Activated CD4-positive, alpha-beta T cell treated with anti-CD3 and anti-CD28 coated beads, Interleukin-2, amount 50 U/mL, for 16 hours (primary cell): ENCODE data around the gene HTR1D.
A peak's percentile ranks its signal among the peaks of the same experiment; 100 is the strongest.

Experiments
- DNase-seq: peaks from one replicate; pipeline ENCODE4 v3.0.0-alpha.2; 2020

HTR1D gene

DNA sequence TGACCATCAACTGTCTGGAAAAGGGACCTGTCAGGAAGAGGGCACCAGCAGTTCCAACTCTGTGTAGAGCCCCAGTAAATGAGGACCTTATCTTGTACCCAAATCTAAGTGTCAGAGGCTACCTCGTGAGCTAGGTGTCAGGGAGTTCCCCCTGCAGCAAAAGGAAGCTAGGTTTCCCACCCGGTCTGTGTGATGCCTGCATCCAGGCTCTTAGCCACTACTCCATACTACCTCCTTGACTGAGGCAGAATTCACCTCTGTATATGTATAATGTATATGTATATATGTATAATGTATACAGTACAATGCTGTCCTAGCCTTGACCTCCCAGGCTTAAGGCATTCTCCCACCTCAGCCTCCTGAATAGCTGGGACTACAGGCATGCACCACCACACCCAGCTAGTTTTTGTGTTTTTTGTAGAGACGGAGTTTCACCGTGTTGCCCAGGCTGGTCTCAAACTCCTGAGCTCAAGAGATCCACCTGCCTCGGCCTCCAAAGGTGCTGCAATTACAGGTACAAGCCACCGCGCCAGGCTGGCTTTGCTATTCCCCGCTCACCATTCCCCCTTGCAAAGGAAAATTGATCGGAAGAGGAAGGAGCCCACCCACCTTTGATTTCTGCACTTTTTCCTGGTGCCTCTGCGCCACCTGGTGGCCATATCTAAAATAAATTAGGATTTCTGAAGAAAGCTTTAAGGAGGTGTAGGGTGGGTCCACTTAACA is 32.9 kb downstream of the HTR1D start:
- DNase-seq, result peak; percentile 42

GRCh38 chr1:23179862-23180261 is 37.4 kb downstream of the HTR1D start:
- no peak for DNase-seq

- DNase-seq, result no peak
Measured at GRCh38 chr1:23178950-23179349, 38.4 kb downstream of the HTR1D start.

DNA sequence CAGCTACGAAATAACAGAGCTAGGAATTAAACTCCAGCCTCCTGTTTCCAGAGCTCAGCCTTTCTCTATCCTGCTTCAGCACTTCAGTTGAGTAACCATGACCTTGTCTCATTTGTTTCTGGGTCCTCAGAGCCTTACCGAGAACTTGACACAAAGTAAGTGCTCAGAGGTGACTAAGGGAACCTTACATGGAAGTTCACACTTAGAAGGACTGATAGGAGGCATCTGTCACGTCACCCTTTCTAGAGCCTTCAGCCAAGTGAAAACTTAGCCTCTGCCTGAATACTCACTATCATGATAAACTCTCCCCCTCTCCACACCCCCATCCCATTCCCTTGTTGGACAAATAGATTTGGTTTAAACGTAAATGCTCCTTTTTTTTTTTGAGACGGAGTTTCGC is 38.9 kb downstream of the HTR1D start:
- no peak for DNase-seq

DNA sequence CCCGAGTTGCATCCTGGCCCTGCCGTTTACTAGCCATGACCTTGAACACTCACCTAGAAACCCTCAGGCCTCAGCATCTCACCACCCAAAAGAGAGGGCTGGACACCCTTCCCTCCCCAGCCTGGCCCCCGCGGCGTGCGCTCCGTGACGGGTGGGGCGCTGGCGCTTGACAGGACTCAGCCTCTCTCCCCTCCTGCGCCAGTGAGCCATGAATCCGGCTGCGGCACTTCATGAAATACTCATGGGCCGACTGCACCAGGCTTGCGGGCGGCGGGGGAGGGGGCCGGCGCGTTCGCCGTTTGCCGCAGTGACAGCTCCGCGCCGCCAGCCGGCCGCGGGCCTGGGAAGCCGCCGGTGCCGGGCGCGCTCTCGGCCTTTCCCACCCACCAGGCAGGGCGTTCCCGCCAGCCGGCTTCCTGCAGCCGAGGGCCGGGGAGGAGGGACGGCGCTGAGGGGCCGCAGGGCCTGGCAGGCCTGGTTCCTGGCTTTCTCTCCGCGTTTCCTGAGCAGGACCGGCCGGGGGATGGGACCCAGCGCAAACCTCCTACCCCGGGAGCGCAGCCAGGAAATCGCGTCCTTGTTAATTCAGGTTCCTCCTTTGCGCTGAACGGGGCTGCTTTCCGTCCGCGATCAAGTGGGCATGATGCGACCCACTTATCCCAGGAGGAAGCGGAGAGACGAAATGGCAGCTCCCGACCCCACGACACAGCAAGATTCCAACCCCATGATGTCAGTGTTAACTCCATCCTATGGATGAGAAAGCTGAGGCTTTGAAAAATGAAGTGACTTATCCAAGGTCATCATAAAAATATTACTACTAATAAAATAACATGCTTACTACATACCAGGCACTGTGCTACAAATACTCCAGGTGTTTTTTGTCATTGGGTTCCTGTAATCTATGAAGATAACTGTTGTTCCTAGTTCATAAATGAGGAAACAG is 39.6 kb downstream of the HTR1D start:
- DNase-seq, result peak; percentile 25

- DNase-seq, result no peak
Measured at GRCh38 chr1:23177031-23177430, 40.3 kb downstream of the HTR1D start.

- no peak for DNase-seq
Measured at GRCh38 chr1:23174426-23175110, 42.7 kb downstream of the HTR1D start.

GRCh38 chr1:23171181-23171755 is 46.0 kb downstream of the HTR1D start:
- DNase-seq, result no peak

DNA sequence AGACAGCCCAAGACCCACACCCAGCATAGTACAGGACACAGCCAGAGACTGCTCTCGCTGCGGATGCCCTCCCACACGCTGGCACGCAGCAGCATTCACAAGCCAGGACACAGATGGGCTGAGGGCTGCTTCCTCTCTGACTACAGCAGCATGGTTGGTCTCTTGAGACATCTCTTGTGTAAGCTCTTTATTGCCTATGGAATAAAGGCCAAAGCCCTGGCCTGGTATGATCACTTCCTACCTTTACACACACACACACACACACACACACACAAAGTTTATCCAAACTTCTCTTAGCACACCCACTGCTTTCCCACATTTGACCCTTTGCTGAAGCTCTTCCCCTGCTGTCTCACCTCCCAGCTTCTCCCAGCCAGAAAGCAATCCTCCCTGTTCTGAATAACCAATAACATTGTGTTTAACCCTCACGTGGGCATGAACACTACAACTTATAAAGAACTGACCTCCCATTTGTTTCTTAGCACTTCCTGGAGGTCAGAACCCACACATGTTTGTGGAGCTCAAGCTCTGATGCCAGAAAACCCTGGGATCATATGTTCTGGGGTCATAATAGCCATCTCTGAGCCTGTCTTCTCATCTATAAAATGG is 47.5 kb downstream of the HTR1D start:
- DNase-seq, result no peak

GRCh38 chr1:23169195-23169575 is 48.1 kb downstream of the HTR1D start:
- no peak for DNase-seq

GRCh38 chr1:23168445-23169194 is 48.7 kb downstream of the HTR1D start, which contains the start of gene LUZP1:
Gene LUZP1 (minus strand): TSS chr1:23168856.
- DNase-seq, result peak; percentile 88

- no peak for DNase-seq
Measured at GRCh38 chr1:23168079-23168444, 49.2 kb downstream of the HTR1D start.

DNA sequence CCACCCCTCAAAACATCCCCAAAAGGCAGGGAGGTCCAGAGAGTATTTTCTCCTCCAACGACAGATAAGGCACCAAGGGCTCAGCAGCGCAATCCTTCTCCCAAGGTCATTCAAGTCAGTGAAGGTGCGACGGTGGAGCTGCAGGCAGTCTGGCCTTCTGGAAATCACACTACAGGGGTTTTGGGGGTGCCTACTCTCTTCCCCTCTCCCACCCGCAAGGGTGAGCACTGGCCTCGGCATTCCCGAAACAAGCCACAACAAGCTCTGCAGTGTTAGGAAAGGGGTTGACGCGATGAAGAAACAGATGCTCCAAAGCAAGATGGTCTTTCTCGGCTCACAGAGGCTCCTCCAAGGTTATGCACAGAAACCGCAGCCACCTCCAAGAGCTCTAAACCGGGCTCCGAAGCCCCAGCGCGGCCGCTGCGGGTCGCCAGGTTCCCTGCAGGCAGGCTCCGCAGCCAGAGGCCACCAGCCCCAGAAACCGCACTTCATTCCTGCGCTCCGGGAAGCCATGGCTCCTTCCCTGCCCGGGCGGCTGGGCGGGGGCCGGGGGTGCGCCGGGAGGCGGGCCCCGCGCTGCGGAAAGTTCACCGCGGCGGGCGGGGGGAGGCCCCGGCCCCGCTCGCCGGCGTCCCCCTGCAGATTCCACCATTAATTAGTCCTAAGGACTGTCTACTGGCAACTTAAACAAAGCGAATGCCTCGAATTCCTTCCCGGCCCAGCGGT is 49.8 kb downstream of the HTR1D start:
- no peak for DNase-seq

DNA sequence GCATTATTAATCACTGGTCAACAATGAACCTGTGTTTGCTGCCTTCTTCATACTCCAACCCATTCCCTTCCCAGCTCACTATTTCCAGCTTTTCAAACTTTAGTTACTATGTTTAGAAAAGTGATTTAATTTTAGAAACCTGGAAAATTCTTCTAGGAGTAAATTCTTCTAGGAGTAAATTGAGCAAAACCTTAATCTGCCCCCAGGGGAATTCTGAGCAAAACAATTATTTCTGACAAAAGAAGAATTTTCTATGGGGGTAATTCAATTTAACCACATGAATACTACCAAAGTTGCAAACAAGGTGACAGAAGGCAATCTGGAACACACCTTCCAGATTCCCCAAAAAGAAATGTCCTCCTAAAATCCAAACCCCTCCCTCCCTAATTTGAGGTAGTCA is 50.4 kb downstream of the HTR1D start:
- no peak for DNase-seq

DNA sequence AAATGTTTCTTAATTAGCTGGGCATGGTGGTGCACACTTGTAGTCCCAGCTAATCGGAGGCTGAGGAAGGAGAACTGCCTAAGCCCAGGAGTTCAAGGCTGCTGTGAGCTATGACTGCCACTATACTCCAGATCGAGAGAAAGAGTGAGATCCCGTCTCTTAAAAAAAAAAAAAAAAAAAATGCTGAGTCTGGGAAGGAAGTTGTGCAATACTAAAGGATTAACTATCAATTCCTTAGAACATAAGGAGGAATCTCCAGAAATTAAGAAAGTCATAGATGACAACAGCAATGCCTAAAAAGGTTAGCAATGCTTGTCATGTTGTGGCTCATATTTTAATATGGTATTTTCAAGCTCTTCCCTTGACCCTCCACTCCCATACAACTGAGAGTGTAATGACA is 53.9 kb downstream of the HTR1D start:
- DNase-seq, result no peak

DNA sequence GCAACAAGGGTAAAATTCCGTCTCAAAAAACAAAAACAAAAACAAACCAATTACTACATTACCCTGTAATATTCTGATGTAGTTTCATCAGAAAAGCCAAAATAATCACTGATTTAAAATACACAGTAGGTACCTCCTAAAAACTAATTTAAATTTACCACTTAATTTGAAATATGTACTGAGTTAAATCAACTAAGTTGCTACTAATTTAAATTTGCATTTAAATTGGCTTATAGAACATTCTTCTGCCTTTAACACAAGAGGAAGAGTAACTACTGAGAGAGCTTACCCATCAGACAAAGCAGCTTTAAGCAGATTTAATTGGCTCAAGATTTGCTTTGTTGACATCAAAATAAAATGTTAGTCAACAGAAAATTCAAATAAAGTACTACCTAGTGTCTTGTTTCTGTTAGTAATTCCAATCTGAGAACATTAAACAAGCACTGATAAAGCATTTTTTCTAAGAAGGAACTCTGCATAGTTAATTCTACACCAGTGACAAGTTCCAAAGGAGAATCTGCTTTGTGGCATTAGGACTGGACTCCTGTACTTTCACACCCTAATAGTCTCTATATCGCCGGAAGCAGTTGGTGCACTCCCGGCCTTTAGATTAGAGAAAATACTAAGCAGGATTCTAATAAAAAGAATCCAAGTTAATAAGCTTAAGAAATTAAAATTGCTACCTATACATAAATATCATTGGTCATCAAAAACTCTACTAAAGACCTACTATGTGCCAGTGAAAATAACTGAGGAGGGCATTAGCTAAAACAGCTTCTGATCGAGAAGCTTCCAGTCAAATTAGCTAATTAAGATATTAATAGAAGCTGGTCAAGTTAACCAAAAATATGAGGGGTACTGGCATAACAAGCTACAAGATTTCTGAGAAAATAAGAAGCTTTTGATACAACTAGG is 57.1 kb downstream of the HTR1D start:
- no peak for DNase-seq

DNA sequence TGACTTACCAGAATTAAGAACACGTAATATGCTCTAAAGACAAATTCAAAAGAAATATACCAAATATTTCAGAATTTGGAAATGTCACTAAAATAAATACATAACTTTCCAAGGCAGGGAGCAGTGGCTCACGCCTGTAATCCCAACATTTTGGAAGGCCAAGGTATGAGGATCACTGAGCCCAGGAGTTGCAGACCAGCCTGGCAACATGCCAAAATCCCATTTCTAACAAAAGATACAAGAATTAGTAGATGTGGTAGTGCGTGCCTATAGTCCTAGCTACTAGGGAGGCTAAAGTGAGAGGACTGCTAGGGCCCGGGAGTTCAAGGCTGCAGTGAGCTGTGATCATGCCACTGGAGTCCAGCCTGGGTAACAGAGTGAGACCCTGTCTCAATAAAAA is 60.4 kb downstream of the HTR1D start:
- no peak for DNase-seq

- no peak for DNase-seq
Measured at GRCh38 chr1:23152966-23153684, 64.2 kb downstream of the HTR1D start.

DNA sequence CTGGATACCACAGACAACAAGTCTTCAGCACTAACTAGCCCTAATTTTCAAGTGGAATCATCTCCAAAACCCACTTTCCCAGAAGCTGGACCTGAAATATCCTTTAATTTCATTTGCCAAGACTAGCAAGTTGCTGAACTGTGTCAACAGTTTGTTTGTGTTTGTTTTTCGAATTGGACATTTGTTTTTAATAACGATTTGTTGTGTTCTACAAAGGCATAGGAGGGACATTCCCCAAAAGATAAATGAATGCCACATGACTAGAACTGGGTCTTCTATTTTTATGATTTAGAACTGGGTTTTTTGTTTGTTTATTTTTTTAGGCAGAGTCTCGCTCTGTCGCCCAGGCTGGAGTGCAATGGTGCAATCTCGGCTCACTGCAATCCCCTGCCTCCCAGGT is 66.6 kb downstream of the HTR1D start:
- DNase-seq, result no peak

GRCh38 chr1:23150125-23150524 is 67.2 kb downstream of the HTR1D start:
- no peak for DNase-seq
